ENCODE results near the gene ADAM8. TPM values are rescaled to one million over a fixed set of nuclear protein-coding genes. Genes with fewer than 3 reads are reported as not detected.

ADAM8 gene
- total RNA-seq, 1 experiment from 2014 or later, result 113 TPM

- BruUV-seq (replicated peaks), result no TSS peak
- H3K27me3 ChIP-seq (ENCODE audit: low read length), result no peaks in the 10 kb centered on the region
- no peaks in the 10 kb centered on the region for H3K9me2 ChIP-seq (replicated peaks; ENCODE audit: low read length)
- no peaks in the 10 kb centered on the region for H3F3A ChIP-seq (ENCODE audit: low read length, unreplicated experiment)
- peaks cover 49% of the 10 kb centered on the region for H3K79me2 ChIP-seq (ENCODE audit: low read length)
- no peaks in the 10 kb centered on the region for H3K9me3 ChIP-seq (ENCODE audit: low read length)
- H3K4me3 ChIP-seq (ENCODE audit: low read length), result no peak overlapping the region
- ATAC-seq (no peak), DNase-seq (no peak)
- H3K27ac ChIP-seq (ENCODE audit: low read length), result no peak overlapping the region
- H4K20me1 ChIP-seq (ENCODE audit: low read length), result peaks cover 18% of the 10 kb centered on the region; the same call in 1 of the 2 replicates
- H3K9ac ChIP-seq (ENCODE audit: low read length), result no peak overlapping the region
- intact Hi-C loops (cut with micrococcal nuclease), result no loop called here
- H3K36me3 ChIP-seq (ENCODE audit: low read depth, low read length), result peaks cover 10% of the 10 kb centered on the region; the same call in 1 of the 2 replicates
- ChIA-PET POLR2A (ENCODE audit: unreplicated experiment) (no interaction called here), CTCF (no interaction called here)
- H3K4me1 ChIP-seq (ENCODE audit: insufficient read depth, low read length), result peaks cover 5% of the 10 kb centered on the region
- no peak overlapping the region for H3K4me2 ChIP-seq (ENCODE audit: low read length)
- H2AFZ ChIP-seq (ENCODE audit: low read length), result no peak overlapping the region
- no peak for TF ChIP-seq EZH2phosphoT487 (IDR thresholded peaks at IDR 0.05; ENCODE audit: borderline replicate concordance, low read length)
- TF ChIP-seq, protein P1, sequence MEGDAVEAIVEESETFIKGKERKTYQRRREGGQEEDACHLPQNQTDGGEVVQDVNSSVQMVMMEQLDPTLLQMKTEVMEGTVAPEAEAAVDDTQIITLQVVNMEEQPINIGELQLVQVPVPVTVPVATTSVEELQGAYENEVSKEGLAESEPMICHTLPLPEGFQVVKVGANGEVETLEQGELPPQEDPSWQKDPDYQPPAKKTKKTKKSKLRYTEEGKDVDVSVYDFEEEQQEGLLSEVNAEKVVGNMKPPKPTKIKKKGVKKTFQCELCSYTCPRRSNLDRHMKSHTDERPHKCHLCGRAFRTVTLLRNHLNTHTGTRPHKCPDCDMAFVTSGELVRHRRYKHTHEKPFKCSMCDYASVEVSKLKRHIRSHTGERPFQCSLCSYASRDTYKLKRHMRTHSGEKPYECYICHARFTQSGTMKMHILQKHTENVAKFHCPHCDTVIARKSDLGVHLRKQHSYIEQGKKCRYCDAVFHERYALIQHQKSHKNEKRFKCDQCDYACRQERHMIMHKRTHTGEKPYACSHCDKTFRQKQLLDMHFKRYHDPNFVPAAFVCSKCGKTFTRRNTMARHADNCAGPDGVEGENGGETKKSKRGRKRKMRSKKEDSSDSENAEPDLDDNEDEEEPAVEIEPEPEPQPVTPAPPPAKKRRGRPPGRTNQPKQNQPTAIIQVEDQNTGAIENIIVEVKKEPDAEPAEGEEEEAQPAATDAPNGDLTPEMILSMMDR (conservative IDR thresholded peaks at IDR 0.05; ENCODE audit: low read depth, low read length), result no peak
- no peak for TF ChIP-seq EZH2 (IDR thresholded peaks at IDR 0.05; ENCODE audit: low read length, unreplicated experiment)
These were observed 25.6 kb upstream of the ADAM8 start for GRCh38 chr10:133302230-133302629.

DNA sequence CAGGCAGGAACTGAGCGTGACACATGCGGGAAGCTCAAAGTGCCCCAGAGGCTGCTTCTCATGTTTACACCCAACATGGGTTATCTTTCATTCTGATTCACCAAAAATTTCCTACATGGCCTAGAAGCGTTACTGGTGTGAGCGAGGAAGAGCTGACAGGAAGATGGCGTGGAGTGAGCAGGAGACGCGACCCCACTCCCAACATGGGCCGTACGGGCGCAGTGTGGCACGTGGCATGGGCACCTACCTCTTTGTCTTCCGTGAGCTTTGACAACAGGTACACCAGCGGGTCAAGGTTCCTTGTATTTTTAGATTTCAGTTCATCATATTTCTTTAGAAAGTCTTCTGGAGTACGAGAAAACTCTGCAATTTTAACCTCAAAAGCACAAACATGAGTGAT lies 23.1 kb upstream of the ADAM8 start:
- no peak overlapping the region for H3K4me3 ChIP-seq (ENCODE audit: low read length)
- ATAC-seq, result no peak
- no peak overlapping the region for H3K27ac ChIP-seq (ENCODE audit: low read length)
- H3K27me3 ChIP-seq (ENCODE audit: low read length), result no peaks in the 10 kb centered on the region
- no peak overlapping the region for H3K9ac ChIP-seq (ENCODE audit: low read length)
- peaks cover 13% of the 10 kb centered on the region; the same call in 1 of the 2 replicates for H4K20me1 ChIP-seq (ENCODE audit: low read length)
- no peaks in the 10 kb centered on the region for H3K9me3 ChIP-seq (ENCODE audit: low read length)
- peaks cover 24% of the 10 kb centered on the region for H3K79me2 ChIP-seq (ENCODE audit: low read length)
- no peaks in the 10 kb centered on the region for H3K9me2 ChIP-seq (replicated peaks; ENCODE audit: low read length)
- TF ChIP-seq EZH2 (IDR thresholded peaks at IDR 0.05; ENCODE audit: low read length, unreplicated experiment), result no peak
- TF ChIP-seq EZH2phosphoT487 (IDR thresholded peaks at IDR 0.05; ENCODE audit: borderline replicate concordance, low read length), result no peak
- TF ChIP-seq, protein P1 (conservative IDR thresholded peaks at IDR 0.05; ENCODE audit: low read depth, low read length), result no peak
- POLR2A ChIA-PET (ENCODE audit: unreplicated experiment), result no interaction called here
- no TSS peak for BruUV-seq (replicated peaks)
- H3K36me3 ChIP-seq (ENCODE audit: low read depth, low read length), result peaks cover 13% of the 10 kb centered on the region; the same call in 1 of the 2 replicates
- CTCF ChIA-PET, result no interaction called here
- H2AFZ ChIP-seq (ENCODE audit: low read length), result no peak overlapping the region
- no peak overlapping the region for H3K4me2 ChIP-seq (ENCODE audit: low read length)
- no peaks in the 10 kb centered on the region for H3K4me1 ChIP-seq (ENCODE audit: insufficient read depth, low read length)
- DNase-seq, result no peak
- intact Hi-C loops (cut with micrococcal nuclease), result no loop called here
- no peaks in the 10 kb centered on the region for H3F3A ChIP-seq (ENCODE audit: low read length, unreplicated experiment)

DNA sequence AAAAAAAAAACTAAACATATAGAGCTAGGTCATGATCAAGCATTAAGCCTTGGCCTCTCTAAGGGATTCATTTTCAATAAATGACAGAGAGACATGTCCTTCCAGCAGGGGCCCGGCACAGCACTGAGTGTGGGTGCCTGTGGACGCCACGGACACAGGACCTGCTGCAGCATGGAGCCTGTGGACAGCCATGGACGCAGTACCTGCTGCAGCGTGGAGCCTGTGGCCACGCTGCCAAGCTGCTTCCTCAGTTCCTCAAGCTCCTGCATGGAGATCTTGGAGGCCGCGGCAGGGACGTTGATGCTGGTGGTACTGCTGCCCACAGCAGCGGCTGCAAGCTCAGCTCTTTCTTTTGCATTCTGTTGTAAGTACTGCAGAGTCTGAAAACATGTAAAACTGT lies 22.6 kb upstream of the ADAM8 start:
- Histone ChIP-seq H3K4me3 (ENCODE audit: low read length) (no peak overlapping the region), H3K9ac (ENCODE audit: low read length) (no peak overlapping the region), H3K9me3 (ENCODE audit: low read length) (no peaks in the 10 kb centered on the region), H3K27me3 (ENCODE audit: low read length) (no peaks in the 10 kb centered on the region), H3K27ac (ENCODE audit: low read length) (no peak overlapping the region), H4K20me1 (ENCODE audit: low read length) (peaks cover 11% of the 10 kb centered on the region; the same call in 1 of the 2 replicates), H3K4me1 (ENCODE audit: insufficient read depth, low read length) (peaks cover 5% of the 10 kb centered on the region), H2AFZ (ENCODE audit: low read length) (no peak overlapping the region), H3K79me2 (ENCODE audit: low read length) (peaks cover 18% of the 10 kb centered on the region), H3K9me2 (replicated peaks; ENCODE audit: low read length) (no peaks in the 10 kb centered on the region), H3K4me2 (ENCODE audit: low read length) (no peak overlapping the region), H3K36me3 (ENCODE audit: low read depth, low read length) (peaks cover 13% of the 10 kb centered on the region; the same call in 1 of the 2 replicates), H3F3A (ENCODE audit: low read length, unreplicated experiment) (no peaks in the 10 kb centered on the region)
- ChIA-PET POLR2A (ENCODE audit: unreplicated experiment) (no interaction called here), CTCF (no interaction called here)
- TF ChIP-seq EZH2 (IDR thresholded peaks at IDR 0.05; ENCODE audit: low read length, unreplicated experiment), result no peak
- TF ChIP-seq, protein P1 (conservative IDR thresholded peaks at IDR 0.05; ENCODE audit: low read depth, low read length), result no peak
- TF ChIP-seq EZH2phosphoT487 (IDR thresholded peaks at IDR 0.05; ENCODE audit: borderline replicate concordance, low read length), result no peak
- no peak for ATAC-seq
- no TSS peak for BruUV-seq (replicated peaks)
- intact Hi-C loops (cut with micrococcal nuclease), result no loop called here
- no peak for DNase-seq

Measured in PC-3 (cell line).